Measurements from ENCODE around the gene TRAK2. TPM values are rescaled to one million over a fixed set of nuclear protein-coding genes. Genes with fewer than 3 reads are reported as not detected.
A peak's percentile ranks its signal among the peaks of the same experiment; 100 is the strongest.

The TRAK2 gene
- total RNA-seq, 1 donor from 2014 or later, result 25.8 TPM

GRCh38 chr2:201425952-201426351, 25.3 kb downstream of the TRAK2 start:
- no peaks in the 10 kb centered on the region for H3K9me3 ChIP-seq
- no peak for TF ChIP-seq POLR2AphosphoS5 (IDR thresholded peaks at IDR 0.05; ENCODE audit: insufficient read depth in 1 of 2, low read depth in 1 of 2)
- intact Hi-C loops (cut with DNase I), result no loop called here
- no peak overlapping the region for H3K27ac ChIP-seq
- H3K36me3 ChIP-seq, result no peaks in the 10 kb centered on the region
- H3K27me3 ChIP-seq, result no peaks in the 10 kb centered on the region
- DNase-seq (ENCODE audit: extremely low spot score in 2 of 2), result no peak
- no peaks in the 10 kb centered on the region for H3K4me1 ChIP-seq
- H3K4me3 ChIP-seq, result no peak overlapping the region

GRCh38 chr2:201420442-201421113, 30.7 kb downstream of the TRAK2 start:
- intact Hi-C loops (cut with DNase I), result no loop called here

DNA sequence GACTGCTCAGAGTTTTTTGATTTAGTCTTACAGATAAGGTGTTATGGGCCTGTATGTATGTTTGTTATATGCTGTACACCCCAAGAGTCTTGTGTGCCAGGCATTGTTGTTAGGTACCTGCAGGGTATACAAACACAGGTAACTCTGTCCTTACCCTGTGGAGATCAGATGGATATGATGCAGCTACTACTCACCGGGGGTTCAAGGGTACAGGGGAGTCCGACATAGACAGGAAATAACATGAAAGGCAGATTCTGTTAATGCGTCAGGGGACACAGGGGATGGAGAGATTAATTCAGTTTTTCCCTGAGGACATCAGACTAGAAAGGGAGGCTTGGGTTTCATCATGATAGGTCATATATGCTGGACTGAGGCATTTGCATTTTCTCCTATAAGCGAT, 31.3 kb downstream of the TRAK2 start:
- Histone ChIP-seq H3K9me3 (no peaks in the 10 kb centered on the region), H3K4me3 (no peak overlapping the region), H3K4me1 (peaks cover 1% of the 10 kb centered on the region), H3K36me3 (no peaks in the 10 kb centered on the region), H3K27ac (peak overlapping the region; percentile 52), H3K27me3 (no peaks in the 10 kb centered on the region)
- DNase-seq (ENCODE audit: extremely low spot score in 2 of 2), result no peak
- TF ChIP-seq POLR2AphosphoS5 (IDR thresholded peaks at IDR 0.05; ENCODE audit: insufficient read depth in 1 of 2, low read depth in 1 of 2), result no peak
- TF ChIP-seq, protein P1, sequence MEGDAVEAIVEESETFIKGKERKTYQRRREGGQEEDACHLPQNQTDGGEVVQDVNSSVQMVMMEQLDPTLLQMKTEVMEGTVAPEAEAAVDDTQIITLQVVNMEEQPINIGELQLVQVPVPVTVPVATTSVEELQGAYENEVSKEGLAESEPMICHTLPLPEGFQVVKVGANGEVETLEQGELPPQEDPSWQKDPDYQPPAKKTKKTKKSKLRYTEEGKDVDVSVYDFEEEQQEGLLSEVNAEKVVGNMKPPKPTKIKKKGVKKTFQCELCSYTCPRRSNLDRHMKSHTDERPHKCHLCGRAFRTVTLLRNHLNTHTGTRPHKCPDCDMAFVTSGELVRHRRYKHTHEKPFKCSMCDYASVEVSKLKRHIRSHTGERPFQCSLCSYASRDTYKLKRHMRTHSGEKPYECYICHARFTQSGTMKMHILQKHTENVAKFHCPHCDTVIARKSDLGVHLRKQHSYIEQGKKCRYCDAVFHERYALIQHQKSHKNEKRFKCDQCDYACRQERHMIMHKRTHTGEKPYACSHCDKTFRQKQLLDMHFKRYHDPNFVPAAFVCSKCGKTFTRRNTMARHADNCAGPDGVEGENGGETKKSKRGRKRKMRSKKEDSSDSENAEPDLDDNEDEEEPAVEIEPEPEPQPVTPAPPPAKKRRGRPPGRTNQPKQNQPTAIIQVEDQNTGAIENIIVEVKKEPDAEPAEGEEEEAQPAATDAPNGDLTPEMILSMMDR (IDR thresholded peaks at IDR 0.05), result no peak
- no peak for TF ChIP-seq POLR2A (IDR thresholded peaks at IDR 0.05)
- intact Hi-C loops (cut with DNase I), result no loop called here

More at GRCh38 chr2:201420442-201421113, 30.7 kb downstream of the TRAK2 start:
- no peak for TF ChIP-seq POLR2A (IDR thresholded peaks at IDR 0.05)
- peak in 1 of 2 donors; percentile 57 for TF ChIP-seq POLR2AphosphoS5 (IDR thresholded peaks at IDR 0.05; ENCODE audit: insufficient read depth in 1 of 2, low read depth in 1 of 2)
- Histone ChIP-seq H3K9me3 (no peaks in the 10 kb centered on the region), H3K4me1 (no peaks in the 10 kb centered on the region), H3K4me3 (no peak overlapping the region), H3K27me3 (no peaks in the 10 kb centered on the region), H3K27ac (peak overlapping the region; percentile 52), H3K36me3 (no peaks in the 10 kb centered on the region)
- no peak for DNase-seq (ENCODE audit: extremely low spot score in 2 of 2)

DNA sequence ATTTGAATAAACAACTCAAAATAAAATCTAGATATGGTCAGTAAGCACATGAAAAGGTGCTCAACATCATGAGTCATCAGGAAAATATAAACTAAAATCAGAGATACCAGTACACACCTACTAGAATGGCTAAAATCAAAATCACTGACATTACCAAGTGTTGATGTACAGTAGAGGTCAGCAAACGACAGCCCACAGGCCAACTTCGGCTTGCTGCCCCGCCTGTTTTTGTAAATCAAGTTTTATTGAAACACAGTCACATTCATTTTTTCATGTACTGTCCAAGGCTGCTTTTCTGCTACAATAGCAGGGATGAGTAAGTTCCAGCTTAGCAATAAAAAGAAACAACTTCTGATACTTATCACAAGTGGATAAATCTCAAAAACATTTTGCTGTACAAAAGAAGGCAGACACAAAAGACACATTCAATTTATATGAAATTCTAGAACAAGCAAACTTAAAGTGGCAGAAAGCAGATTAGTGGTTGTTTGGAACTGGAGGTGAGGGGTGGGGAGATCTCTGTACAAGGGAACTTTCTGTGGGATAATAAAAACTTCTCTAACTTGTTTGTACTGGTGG, 32.1 kb downstream of the TRAK2 start:
- peaks cover 9% of the 10 kb centered on the region for H3K4me1 ChIP-seq
- intact Hi-C loops (cut with DNase I), result no loop called here

DNA sequence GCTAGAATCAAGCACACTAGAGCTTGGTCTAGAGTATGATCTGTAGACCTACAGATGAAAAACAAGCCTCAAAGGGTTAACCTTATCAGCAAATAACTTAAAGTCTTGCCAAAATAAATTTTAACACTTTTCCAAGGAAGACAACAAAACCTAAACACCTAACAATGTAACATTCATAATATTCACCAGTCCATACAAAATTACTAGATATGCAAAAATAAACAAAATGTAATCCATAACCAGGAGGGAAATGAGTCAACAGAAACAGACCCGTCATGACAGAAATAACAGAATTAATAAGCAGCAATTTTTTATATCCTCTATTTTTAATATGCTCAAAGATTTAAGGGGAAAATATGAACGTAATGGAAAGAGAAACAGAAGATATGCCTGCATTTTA, 36.1 kb downstream of the TRAK2 start:
- Histone ChIP-seq H3K27me3 (no peaks in the 10 kb centered on the region), H3K4me1 (peaks cover 24% of the 10 kb centered on the region), H3K27ac (no peak overlapping the region), H3K9me3 (no peaks in the 10 kb centered on the region), H3K4me3 (no peak overlapping the region), H3K36me3 (no peaks in the 10 kb centered on the region)
- intact Hi-C loops (cut with DNase I), result no loop called here
- DNase-seq (ENCODE audit: extremely low spot score in 2 of 2), result no peak
- TF ChIP-seq, protein P1 (IDR thresholded peaks at IDR 0.05), result no peak
- TF ChIP-seq POLR2A (IDR thresholded peaks at IDR 0.05) (no peak), POLR2AphosphoS5 (IDR thresholded peaks at IDR 0.05; ENCODE audit: insufficient read depth in 1 of 2, low read depth in 1 of 2) (no peak)

More for the DNA sequence above, 32.1 kb downstream of the TRAK2 start:
- TF ChIP-seq POLR2AphosphoS5 (IDR thresholded peaks at IDR 0.05; ENCODE audit: insufficient read depth in 1 of 2, low read depth in 1 of 2) (peak in 1 of 2 donors; percentile 49), POLR2A (IDR thresholded peaks at IDR 0.05) (no peak)
- Histone ChIP-seq H3K27me3 (no peaks in the 10 kb centered on the region), H3K4me3 (no peak overlapping the region), H3K9me3 (no peaks in the 10 kb centered on the region), H3K36me3 (no peaks in the 10 kb centered on the region), H3K27ac (peak overlapping the region; percentile 52)
- no peak for DNase-seq (ENCODE audit: extremely low spot score in 2 of 2)

DNA sequence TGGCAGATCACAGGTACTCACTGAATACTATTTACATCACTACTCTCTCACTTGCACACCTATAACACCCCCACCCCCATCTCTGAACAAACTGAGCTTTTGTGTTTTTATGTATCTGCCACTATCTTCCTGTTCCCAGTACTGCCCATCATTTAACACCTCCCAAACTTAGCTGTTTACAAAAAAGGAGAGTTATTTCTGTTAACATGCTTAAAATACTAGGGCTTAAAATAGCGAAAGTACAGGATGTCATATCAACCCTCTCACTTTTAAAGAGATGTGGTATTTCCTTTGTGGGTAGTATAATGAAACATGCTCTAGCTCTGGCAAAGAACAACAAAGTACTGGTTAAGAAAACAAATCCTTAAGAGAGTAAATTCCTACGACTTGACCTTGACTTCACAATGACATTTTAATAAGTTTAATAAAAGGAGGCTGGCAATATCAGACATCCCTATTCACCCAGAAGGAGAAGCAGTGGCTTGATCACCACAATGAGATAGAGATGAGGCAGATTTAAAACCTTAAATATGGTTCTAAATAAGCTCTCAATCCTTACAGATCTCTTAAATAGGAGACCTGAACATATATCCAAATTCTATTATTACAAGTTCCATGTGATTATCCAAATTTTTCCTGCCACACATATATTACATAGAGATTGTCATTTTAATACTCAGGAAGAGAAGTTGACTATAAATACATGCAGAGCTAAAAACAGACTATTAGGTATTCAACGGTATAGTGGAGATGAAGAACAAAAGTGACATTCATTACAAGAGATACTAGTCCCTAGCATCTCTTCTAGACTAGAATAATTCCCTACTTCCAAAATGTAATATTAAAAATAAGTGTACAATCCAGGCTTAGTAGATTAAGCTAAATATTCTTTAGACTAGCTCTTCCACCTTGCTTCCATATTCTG, 36.9 kb downstream of the TRAK2 start:
- peak overlapping the region; percentile 37 for H3K27ac ChIP-seq
- intact Hi-C loops (cut with DNase I), result no loop called here
- no peaks in the 10 kb centered on the region for H3K36me3 ChIP-seq
- peaks cover 24% of the 10 kb centered on the region for H3K4me1 ChIP-seq
- no peaks in the 10 kb centered on the region for H3K9me3 ChIP-seq
- DNase-seq (ENCODE audit: extremely low spot score in 2 of 2), result no peak
- TF ChIP-seq POLR2A (IDR thresholded peaks at IDR 0.05), result no peak
- TF ChIP-seq, protein P1 (IDR thresholded peaks at IDR 0.05), result no peak
- peak in 1 of 2 donors; percentile 57 for TF ChIP-seq POLR2AphosphoS5 (IDR thresholded peaks at IDR 0.05; ENCODE audit: insufficient read depth in 1 of 2, low read depth in 1 of 2)
- H3K4me3 ChIP-seq, result no peak overlapping the region
- no peaks in the 10 kb centered on the region for H3K27me3 ChIP-seq

Measured in vagina (tissue), 2 donors.